Inflammatory macrophage (primary cell): Measurements from ENCODE around the gene RBPJ.

Experiments
- DNase-seq, 2 donors: peaks; one replicate each; pipeline ENCODE4 v3.0.0-alpha.2; 2020 to 2022
- total RNA-seq, 18 experiments: gene quantifications; one replicate each; lab custom pipeline; 2026; ENCODE audit warnings: mixed read lengths in 6 of 18, inconsistent platforms in 2 of 18; lab: John Stamatoyannopoulos, UW

Gene RBPJ
- 42.7 to 383 (median 156) reads per million in 18 experiments for total RNA-seq

- peak; percentile 93 to 96 for DNase-seq
Observed at GRCh38 chr4:26320538-26321372, at the start of gene RBPJ. TSS of gene RBPJ (plus strand) at chr4:26321014. CDS start at chr4:26321029, 15 bp downstream.

DNA sequence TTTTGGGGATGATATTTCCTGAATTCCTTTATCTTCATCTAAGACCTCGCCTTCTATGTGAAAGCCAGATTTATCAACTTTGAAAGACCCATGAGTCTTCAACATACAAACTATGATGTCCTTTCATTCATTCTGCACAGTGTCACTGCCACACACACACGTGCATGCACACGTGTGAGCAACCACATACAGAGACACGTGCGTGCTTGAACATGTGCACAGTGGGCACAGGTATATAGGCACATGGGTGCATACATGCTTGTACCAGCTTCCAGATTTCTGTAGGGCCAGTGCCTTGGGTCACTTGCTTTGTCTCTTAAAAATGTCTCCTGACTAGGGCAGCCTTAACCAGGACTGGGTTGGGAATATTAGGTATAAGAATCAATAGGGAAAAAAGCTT lies 49.1 kb upstream of the RBPJ start:
- DNase-seq: no peak

GRCh38 chr4:26272654-26273615 lies 47.9 kb upstream of the RBPJ start:
- peak; percentile 84 to 85 for DNase-seq

DNA sequence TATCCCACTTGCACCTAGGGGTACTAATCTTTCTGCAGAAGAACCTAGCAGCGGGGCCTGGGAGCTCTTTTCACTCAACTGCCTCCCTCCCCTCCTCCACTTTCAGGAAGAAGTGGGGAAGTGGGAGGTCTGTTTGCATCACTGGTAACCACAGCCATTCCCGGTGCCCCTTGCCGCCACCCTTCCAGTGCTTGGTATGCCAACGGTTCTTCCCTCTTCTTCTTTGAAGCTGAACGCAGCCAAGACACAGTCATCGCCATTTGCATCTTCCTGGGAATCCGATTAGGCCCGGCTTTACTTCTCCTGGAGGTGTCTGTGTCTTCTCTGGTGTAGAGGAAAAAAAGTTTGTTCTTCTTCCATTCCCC lies 47.2 kb upstream of the RBPJ start:
- peak; percentile 71 to 81 for DNase-seq

GRCh38 chr4:26275281-26275680 lies 45.5 kb upstream of the RBPJ start:
- DNase-seq: peak in 1 of 2 donors; percentile 41

GRCh38 chr4:26279446-26279845 lies 41.4 kb upstream of the RBPJ start:
- no peak for DNase-seq

DNA sequence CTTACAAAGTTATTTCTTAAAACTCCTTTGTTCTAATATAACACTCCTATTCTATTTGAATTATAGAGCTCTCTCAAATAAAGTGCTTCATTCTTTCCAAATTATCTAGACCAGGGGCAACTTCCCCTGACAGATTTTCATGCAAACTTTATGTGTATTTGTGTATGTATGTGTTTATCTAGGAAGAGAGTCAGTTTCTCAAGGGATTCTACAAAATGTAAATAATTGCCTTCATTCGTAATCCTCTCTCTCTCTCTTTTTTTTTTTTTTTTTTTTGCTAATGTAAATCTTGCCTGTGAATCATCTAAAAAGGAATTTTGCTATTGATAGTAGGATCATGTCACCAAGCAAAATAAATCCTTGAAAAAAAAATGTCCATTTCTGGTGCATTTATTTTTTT lies 38.9 kb upstream of the RBPJ start:
- no peak for DNase-seq

DNA sequence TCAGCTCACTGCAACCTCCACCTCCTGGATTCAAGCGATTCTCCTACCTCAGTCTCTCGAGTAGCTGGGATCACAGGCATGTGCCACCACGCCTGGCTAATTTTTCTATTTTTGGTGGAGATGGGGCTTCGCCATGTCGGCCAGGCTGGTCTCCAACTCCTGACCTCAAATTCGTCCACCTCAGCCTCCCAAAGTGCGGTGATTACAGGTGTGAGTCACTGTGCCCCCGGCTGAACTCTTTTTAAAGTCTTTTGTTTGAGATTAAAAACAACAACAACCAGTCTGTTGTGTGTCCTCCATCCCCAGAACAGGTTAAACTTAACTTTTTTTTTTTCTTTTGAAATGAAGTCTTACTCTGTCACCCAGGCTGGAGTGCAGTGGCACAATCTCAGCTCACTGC lies 36.3 kb upstream of the RBPJ start:
- DNase-seq: no peak

- no peak for DNase-seq
Observed at GRCh38 chr4:26285272-26285671, 35.5 kb upstream of the RBPJ start.

- DNase-seq: peak; percentile 70 to 78
Observed at GRCh38 chr4:26287756-26288155, 33.1 kb upstream of the RBPJ start.

GRCh38 chr4:26288355-26288909 lies 32.4 kb upstream of the RBPJ start:
- peak; percentile 96 to 97 for DNase-seq

DNA sequence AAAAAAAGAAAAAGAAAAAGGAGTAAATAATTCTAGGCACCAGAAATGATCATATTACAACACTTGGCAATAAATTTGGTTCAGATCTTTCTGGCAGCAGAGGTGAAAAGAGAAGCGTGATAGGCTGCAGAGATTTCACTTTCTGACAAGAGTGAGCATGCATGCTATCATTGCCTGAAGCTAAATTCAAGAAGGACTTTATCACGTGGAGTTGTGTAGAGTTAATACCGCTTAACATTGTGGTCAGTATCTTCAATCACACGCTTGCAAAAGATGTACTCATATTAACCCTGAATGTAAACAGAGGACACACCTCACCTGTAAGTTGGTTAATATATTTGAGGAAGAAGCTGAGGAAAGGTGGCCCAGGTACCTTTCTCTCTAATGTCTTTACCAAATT lies 31.4 kb upstream of the RBPJ start:
- peak in 1 of 2 donors; percentile 20 for DNase-seq

- no peak for DNase-seq
Observed at GRCh38 chr4:26290321-26290720, 30.5 kb upstream of the RBPJ start.

DNA sequence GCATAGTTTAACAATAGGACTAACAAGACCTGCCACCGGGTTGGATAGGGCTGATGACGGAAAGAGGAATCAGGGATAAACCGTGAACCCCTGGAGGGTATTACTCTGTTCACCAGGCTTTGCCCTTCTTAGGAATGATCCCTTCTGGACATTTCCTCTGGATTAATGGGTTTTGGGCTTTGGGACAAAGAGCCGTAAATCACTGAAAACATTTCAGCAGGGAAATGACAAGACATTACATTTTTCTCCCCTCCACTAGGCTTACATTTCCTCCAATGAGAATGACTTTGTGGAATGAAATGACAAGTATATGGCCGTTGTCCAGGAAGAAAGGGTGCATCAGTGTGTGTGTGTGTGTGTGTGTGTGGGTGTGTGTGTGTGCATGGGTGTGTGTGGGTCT lies 25.9 kb upstream of the RBPJ start:
- no peak for DNase-seq

DNA sequence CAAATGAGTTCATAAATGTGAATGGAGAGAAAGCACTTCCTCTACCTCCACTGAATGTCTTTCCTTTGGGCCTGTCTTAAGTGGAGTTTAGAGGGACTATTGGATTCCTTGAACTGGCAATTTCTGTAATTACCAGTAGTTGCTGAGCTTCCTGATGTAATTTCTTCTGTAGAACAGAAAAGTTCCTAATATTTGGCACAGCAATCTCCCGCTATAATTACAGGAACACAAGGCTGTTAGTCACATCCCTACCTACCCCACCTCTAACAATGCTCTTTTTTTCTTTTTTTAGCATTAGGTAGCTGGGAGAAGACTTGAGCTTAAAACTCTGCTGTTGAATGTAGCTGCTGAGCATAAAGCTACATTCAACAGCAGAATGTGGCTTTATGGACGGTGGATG lies 24.8 kb upstream of the RBPJ start:
- no peak for DNase-seq

GRCh38 chr4:26296514-26296913 lies 24.3 kb upstream of the RBPJ start:
- no peak for DNase-seq

DNA sequence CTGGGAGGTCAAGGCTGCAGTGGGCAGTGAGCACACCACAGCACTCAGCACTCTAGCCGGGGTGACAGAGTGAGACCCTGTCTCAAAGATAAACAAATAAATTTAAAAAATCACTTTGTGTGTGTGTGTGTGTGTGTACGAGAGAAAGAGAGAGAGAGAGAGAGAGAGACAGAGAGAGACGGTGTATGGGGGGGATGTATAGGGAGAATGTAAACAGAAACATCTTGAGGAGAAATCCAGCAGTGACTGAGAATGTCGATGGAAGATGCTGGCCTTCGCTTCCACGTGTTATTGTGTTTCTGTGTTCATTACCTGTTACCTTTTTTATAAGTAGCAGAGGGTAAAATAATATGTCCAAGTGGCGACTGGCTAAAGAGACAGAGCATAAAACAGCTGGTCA lies 23.6 kb upstream of the RBPJ start:
- DNase-seq: no peak

DNA sequence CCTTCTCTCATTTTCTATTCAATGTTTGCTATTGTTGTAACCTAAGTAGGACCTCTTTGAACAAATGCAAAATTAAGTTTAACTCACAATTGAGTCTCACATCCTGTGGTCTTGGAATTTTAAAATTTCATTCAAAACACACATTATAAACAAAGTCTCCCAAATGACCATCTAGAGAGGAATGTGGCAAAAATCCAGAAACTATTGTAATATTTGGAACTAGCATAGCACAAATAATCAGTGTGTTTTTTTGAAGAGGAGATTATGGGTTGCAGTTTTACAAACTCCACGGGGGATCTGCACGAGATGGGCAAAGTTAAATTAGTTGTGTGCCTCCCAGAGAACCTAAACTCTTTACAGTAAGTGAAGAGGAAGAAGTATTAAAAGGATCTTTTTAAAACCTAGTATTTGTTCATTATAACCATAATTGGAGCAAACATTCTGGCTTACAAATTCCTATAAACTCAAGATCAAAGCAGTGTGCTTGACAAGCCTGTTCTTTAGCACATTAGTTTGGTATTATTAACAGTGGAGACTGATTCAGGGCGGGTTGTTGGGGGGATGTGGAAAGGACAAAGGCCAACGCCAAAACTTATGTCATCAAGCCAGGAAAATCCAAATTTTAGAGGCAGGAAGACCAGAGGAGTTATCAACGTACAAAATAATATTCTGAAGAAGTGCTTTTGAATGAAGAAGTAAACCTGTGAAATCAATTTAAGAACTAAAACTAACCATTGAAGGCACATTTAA lies 22.4 kb upstream of the RBPJ start:
- no peak for DNase-seq

DNA sequence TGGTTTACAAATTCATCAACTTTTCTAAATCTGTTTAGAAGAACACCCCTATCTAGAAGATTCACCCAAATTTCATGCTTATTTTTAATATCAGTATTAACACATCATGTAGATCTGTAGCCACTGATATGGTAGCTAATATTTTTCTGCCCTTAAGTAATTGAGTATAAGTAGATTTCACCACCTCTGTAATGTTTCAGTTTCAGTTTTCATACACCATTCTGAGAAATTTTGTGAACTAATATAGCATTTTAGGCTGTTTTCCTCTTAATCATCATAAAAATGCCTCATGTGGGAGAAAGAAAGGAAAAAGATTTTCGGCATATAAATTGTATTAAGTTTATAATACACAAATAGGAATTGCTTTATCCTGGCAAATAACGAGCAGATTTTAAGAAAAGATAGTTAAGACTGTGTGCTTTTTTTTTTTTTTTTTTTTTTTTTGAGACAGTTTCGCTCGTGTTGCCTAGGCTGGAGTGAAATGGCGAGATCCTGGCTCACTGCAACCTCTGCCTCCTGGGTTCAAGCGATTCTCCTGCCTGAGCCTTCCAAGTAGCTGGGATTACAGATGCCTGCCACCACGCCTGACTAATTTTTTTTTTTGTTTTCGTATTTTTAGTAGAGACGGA lies 21.4 kb upstream of the RBPJ start:
- peak in 1 of 2 donors; percentile 69 for DNase-seq

DNA sequence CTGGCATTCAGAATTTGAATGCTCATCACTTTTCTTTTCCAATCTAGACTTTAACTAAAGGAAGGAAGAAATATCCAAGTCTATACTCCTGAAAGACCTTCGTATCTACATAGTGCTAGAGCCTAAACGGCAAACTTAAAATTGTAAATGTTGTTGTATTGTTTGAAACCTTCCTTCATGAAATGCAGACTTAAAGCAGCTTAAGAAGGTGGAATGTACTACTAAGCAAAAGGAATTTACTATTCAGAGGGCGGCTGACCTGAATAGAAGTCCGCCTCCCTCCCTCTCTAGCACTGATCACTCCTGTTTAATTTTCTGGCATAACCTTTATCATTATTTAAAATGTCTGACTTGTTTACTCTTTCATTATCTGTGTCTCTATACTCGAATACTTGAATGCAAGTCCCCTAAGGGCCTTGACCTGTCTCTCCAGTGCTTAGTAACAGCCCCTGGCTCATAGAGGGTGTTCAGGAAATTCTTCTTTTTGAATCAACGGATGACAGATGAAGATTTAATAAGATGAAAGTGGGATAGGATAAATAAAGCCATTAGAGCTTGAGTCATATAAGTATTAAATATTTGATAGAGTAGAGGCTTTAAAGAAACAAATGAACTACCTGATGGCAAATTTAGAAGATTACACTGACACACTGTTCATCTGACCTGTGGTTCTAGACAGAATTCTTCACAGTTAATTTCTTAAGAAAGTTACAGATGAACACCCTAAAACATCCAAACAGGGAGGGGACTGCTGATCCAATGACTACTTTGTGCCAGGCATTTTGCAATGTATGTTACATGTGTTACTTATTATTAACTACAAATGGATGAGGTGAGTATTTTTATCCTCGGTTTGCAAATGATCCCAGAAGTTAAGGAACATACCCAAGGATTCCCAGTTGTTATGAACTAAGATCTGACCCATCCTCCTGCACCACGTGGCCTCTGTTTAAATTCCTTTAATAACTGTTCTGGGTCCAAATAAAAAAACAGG lies 20.2 kb upstream of the RBPJ start:
- no peak for DNase-seq
